ENCODE data around the gene KCNK4.

KCNK4 gene

GRCh38 chr11:64268893-64269539 is 22.1 kb upstream of the KCNK4 start:
- DNase-seq: peak; percentile 16

GRCh38 chr11:64269540-64270220 is 21.4 kb upstream of the KCNK4 start:
- DNase-seq: peak; percentile 100

- no peak for DNase-seq
These were observed 15.9 kb upstream of the KCNK4 start for GRCh38 chr11:64275031-64275800.

- no peak for DNase-seq
These were observed 15.3 kb upstream of the KCNK4 start for GRCh38 chr11:64275841-64276240.

- no peak for DNase-seq
These were observed 14.3 kb upstream of the KCNK4 start for GRCh38 chr11:64276653-64277431.

GRCh38 chr11:64278576-64279190 is 12.4 kb upstream of the KCNK4 start:
- no peak for DNase-seq

- no peak for DNase-seq
These were observed 8.9 kb upstream of the KCNK4 start for GRCh38 chr11:64281957-64282770.

- DNase-seq: no peak
These were observed 8.0 kb upstream of the KCNK4 start for GRCh38 chr11:64283092-64283491.

GRCh38 chr11:64284048-64284961 is 6.8 kb upstream of the KCNK4 start, which contains the start of gene BAD:
Gene BAD (minus strand): TSS chr11:64284665. CDS start chr11:64284368, 297 bp downstream.
- peak; percentile 90 for DNase-seq

GRCh38 chr11:64284962-64285884 is 5.9 kb upstream of the KCNK4 start, which contains the start of gene GPR137:
Gene GPR137 (plus strand): TSS chr11:64285848. CDS start chr11:64286525, 677 bp downstream.
- DNase-seq: peak; percentile 67

GRCh38 chr11:64285885-64286800 is 5.0 kb upstream of the KCNK4 start:
- no peak for DNase-seq

- no peak for DNase-seq
These were observed 4.3 kb upstream of the KCNK4 start for GRCh38 chr11:64286801-64287159.

GRCh38 chr11:64287676-64288352 is 3.3 kb upstream of the KCNK4 start:
- DNase-seq: no peak

GRCh38 chr11:64288353-64288750 is 2.8 kb upstream of the KCNK4 start:
- no peak for DNase-seq

- no peak for DNase-seq
These were observed 2.0 kb upstream of the KCNK4 start for GRCh38 chr11:64289002-64289564.

- DNase-seq: no peak
These were observed 495 bp upstream of the KCNK4 start for GRCh38 chr11:64290352-64291261.
